ENCODE measurements around the gene MTURN. TPM values are rescaled to one million over a fixed set of nuclear protein-coding genes. Genes with fewer than 3 reads are reported as not detected.
"Not testable (repeated sequence)": the region's sequence is repeated elsewhere in the genome, so short reads cannot be mapped to it uniquely, and the experiment has no call there.

The MTURN gene
- 10 to 100 TPM; 43.4 to 72.5 TPM for total RNA-seq
- polyA plus RNA-seq, result 100 to 1,000 TPM in 1 of 2 donors, 10 to 100 TPM in 1; 44.5 to 110 TPM
- long read RNA-seq, donor 1, full-length matches to known transcripts, result 5 of 17 reads
- long read RNA-seq, donor 1, partial matches to known transcripts, result 1 of 17 reads
- long read RNA-seq, donor 1, other reads (novel, unspliced or antisense), result 11 of 17 reads
- long read RNA-seq, donor 2, full-length matches to known transcripts, result 22 of 33 reads
- long read RNA-seq, donor 2, partial matches to known transcripts, result 0 of 33 reads
- long read RNA-seq, donor 2, other reads (novel, unspliced or antisense), result 11 of 33 reads

DNA sequence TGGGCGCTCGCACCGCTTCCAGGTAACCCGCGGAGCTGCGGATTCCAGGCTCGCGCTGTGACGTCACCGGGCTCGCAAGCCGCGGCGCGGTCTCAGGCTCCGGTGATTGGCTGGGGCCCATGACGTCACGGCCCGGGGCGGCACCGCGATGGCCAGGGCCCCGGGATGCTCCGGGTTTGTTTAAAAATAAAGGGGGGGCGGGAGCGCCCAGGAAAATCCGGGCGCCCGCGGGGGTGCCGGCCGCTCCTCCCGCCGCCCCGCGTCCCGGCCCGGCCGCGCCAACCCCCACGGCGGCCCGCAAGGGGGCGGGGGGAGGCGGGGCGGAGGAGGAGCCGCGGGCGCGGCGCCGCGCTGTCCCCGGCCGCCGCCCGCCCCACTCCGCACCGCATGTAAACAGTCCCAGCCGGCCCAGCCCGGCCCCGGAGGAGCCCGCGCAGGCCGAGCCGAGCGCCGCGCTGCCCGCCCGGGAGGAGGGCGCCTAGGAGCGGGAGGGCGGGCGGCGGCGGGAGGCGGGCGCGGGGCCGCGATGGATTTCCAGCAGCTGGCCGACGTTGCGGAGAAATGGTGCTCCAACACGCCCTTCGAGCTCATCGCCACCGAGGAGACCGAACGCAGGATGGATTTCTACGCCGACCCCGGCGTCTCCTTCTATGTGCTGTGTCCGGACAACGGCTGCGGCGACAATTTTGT, at the start of gene MTURN:
TSS of gene MTURN (plus strand) at position 376 of the 690 bp plus-strand sequence. CDS start at position 527, 151 bp downstream.
- intact Hi-C loops (cut with DNase I), result loop anchor here (5.0 kb wide), 2 partner anchors 67 to 107 kb away; partner anchors contain the start of genes FKBP14 (in 1 of the 2) and PLEKHA8 (in 1 of the 2)
- Histone ChIP-seq H3K4me3 (ENCODE audit: low read length in 2 of 2) (peak within 1 kb of the TSS; percentile 92 to 97), H3K4me1 (ENCODE audit: control insufficient read depth in 1 of 2, insufficient read depth in 2 of 2, low read length in 2 of 2) (peaks cover 0 to 3% of the 10 kb centered on the region in 2 donors), H3K36me3 (ENCODE audit: control insufficient read depth in 1 of 2, insufficient read depth in 2 of 2, low read length in 1 of 2) (no peaks in the 10 kb centered on the region), H3K9me3 (ENCODE audit: control insufficient read depth, low read length) (no peaks in the 10 kb centered on the region), H3K27me3 (ENCODE audit: control insufficient read depth in 1 of 2, insufficient read depth in 2 of 2, low read length in 1 of 2) (no peaks in the 10 kb centered on the region), H3K27ac (ENCODE audit: low read depth in 1 of 2, low read length in 2 of 2) (peak within 1 kb of the TSS; percentile 86 to 91)
- ATAC-seq (ENCODE audit: low FRiP score) (peak; percentile 88), DNase-seq (peak; percentile 92 to 96)
- 0 to 1% methylated on average over 77 to 99 of the region's 99 CpGs for WGBS, 2 donors

DNA sequence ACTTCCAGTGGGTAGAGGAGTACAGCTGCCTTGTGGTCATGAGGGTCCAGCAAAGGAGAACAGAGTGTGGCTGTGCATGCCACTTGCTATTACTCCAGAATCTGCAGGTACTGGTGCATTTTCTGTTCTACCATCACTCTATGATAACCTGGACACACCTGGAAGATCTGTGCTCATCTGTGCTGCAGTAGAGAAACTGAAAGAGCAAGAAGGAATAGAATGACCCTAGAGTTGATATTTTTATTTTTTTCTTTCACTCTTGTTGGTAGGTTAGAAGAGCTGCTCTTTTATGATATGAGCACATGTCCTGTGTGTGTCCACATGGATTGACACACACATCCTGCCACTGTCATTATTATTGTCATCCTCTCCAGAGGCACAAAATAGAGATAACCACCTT, 48.3 kb upstream of the MTURN start:
- ATAC-seq (ENCODE audit: low FRiP score) (no peak), DNase-seq (no peak)
- no peaks in the 10 kb centered on the region for H3K4me1 ChIP-seq (ENCODE audit: control insufficient read depth in 1 of 2, insufficient read depth in 2 of 2, low read length in 2 of 2)
- no peak overlapping the region for H3K4me3 ChIP-seq (ENCODE audit: low read length in 2 of 2)
- intact Hi-C loops (cut with DNase I), result no loop called here
- H3K9me3 ChIP-seq (ENCODE audit: control insufficient read depth, low read length), result no peaks in the 10 kb centered on the region
- H3K27ac ChIP-seq (ENCODE audit: low read depth in 1 of 2, low read length in 2 of 2), result no peak overlapping the region
- peaks cover 0 to 2% of the 10 kb centered on the region in 2 donors for H3K36me3 ChIP-seq (ENCODE audit: control insufficient read depth in 1 of 2, insufficient read depth in 2 of 2, low read length in 1 of 2)
- no peaks in the 10 kb centered on the region for H3K27me3 ChIP-seq (ENCODE audit: control insufficient read depth in 1 of 2, insufficient read depth in 2 of 2, low read length in 1 of 2)

DNA sequence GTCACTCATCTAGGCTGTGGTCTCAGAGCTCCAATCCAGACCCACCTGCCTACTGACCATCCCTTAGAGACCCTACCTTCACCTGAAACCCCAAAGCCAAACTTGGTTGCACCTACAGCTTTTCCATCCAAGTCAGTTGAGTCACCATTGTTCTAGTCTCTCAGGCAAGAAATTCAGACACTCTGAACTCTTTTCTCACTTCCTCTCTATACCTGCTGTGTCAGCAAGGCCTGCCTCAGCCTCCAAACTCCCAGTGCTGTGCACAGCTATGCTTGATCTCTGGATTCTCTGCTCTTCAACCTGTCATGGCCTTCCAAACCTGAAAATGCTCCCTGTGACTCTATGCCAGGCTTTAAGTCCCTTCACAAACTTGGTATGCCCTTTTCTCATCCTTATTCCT, 47.4 kb upstream of the MTURN start:
- DNase-seq (no peak), ATAC-seq (ENCODE audit: low FRiP score) (no peak)
- Histone ChIP-seq H3K9me3 (ENCODE audit: control insufficient read depth, low read length) (no peaks in the 10 kb centered on the region), H3K4me3 (ENCODE audit: low read length in 2 of 2) (no peak overlapping the region), H3K4me1 (ENCODE audit: control insufficient read depth in 1 of 2, insufficient read depth in 2 of 2, low read length in 2 of 2) (no peaks in the 10 kb centered on the region), H3K27ac (ENCODE audit: low read depth in 1 of 2, low read length in 2 of 2) (no peak overlapping the region), H3K36me3 (ENCODE audit: control insufficient read depth in 1 of 2, insufficient read depth in 2 of 2, low read length in 1 of 2) (peaks cover 0 to 2% of the 10 kb centered on the region in 2 donors), H3K27me3 (ENCODE audit: control insufficient read depth in 1 of 2, insufficient read depth in 2 of 2, low read length in 1 of 2) (no peaks in the 10 kb centered on the region)
- intact Hi-C loops (cut with DNase I), result no loop called here

DNA sequence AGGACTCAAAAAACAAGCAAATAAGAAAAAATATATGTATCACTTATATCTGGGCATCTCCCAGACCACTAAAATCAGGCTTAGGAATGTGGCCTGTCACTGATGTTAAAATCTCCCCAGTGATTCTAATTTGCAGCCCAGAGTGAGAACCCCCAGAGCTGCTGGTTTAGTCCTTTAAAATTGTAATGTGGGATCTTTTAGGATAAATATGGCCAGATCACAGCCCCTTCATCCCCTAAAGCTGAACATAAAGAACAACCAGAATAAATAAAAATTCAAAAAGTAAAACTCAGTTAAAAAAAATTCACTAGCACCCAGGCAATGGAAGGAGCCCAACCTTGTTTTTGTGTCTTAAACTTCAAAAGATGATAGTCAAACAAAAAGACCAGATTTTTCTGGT, 46.4 kb upstream of the MTURN start:
- Histone ChIP-seq H3K9me3 (ENCODE audit: control insufficient read depth, low read length) (no peaks in the 10 kb centered on the region), H3K4me3 (ENCODE audit: low read length in 2 of 2) (no peak overlapping the region), H3K4me1 (ENCODE audit: control insufficient read depth in 1 of 2, insufficient read depth in 2 of 2, low read length in 2 of 2) (no peaks in the 10 kb centered on the region), H3K27ac (ENCODE audit: low read depth in 1 of 2, low read length in 2 of 2) (no peak overlapping the region), H3K36me3 (ENCODE audit: control insufficient read depth in 1 of 2, insufficient read depth in 2 of 2, low read length in 1 of 2) (peaks cover 0 to 2% of the 10 kb centered on the region in 2 donors), H3K27me3 (ENCODE audit: control insufficient read depth in 1 of 2, insufficient read depth in 2 of 2, low read length in 1 of 2) (no peaks in the 10 kb centered on the region)
- DNase-seq (no peak), ATAC-seq (ENCODE audit: low FRiP score) (no peak)
- intact Hi-C loops (cut with DNase I), result no loop called here

DNA sequence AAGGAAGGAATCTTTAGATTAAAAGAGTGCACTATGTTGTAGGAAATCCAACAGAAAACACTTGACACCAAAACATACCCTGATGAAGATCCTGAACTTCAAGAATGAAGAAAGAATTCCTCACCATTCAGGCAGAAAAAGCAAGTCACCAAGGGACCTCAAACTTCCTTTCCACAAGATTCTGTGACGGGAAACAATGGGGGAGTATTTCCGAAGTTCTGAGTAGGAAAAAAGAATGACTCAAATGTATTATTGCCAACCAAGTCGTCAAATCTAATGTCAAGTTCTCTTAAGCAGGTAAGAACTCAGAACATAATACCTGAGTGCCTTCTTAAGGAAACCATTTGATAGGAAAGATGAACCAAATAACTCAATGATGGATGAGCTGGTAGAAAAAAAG, 44.7 kb upstream of the MTURN start:
- no peak for ATAC-seq (ENCODE audit: low FRiP score)

DNA sequence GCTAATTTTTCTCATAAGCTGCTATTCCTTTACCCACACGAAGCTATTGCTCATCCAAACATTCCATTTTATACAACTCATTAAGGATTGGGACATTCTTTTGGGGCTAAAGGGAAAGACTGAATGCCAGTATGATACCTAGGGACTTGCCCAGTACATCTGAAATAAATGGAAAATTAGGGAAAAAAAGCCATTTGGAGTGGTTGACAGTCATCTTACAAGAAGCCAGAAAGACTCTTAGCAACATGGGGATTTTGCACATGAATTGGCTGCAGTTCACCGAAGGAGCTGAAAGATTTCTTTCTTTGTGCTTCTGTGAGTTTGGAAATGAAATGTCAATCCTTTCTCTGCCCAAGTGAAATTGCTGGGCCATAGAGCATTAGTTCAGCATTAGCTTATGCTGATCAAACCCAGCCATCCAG, 43.3 kb upstream of the MTURN start:
- no peak overlapping the region for H3K4me3 ChIP-seq (ENCODE audit: low read length in 2 of 2)
- ATAC-seq (ENCODE audit: low FRiP score), result peak; percentile 51
- intact Hi-C loops (cut with DNase I), result no loop called here

More for the DNA sequence above, 44.7 kb upstream of the MTURN start:
- no peak for DNase-seq
- Histone ChIP-seq H3K4me1 (ENCODE audit: control insufficient read depth in 1 of 2, insufficient read depth in 2 of 2, low read length in 2 of 2) (no peaks in the 10 kb centered on the region), H3K27ac (ENCODE audit: low read depth in 1 of 2, low read length in 2 of 2) (no peak overlapping the region), H3K36me3 (ENCODE audit: control insufficient read depth in 1 of 2, insufficient read depth in 2 of 2, low read length in 1 of 2) (peaks cover 0 to 2% of the 10 kb centered on the region in 2 donors), H3K4me3 (ENCODE audit: low read length in 2 of 2) (no peak overlapping the region), H3K9me3 (ENCODE audit: control insufficient read depth, low read length) (no peaks in the 10 kb centered on the region), H3K27me3 (ENCODE audit: control insufficient read depth in 1 of 2, insufficient read depth in 2 of 2, low read length in 1 of 2) (no peaks in the 10 kb centered on the region)
- intact Hi-C loops (cut with DNase I), result no loop called here
- WGBS, 2 donors, result 85 to 90% methylated on average over 3 of the region's 3 CpGs

DNA sequence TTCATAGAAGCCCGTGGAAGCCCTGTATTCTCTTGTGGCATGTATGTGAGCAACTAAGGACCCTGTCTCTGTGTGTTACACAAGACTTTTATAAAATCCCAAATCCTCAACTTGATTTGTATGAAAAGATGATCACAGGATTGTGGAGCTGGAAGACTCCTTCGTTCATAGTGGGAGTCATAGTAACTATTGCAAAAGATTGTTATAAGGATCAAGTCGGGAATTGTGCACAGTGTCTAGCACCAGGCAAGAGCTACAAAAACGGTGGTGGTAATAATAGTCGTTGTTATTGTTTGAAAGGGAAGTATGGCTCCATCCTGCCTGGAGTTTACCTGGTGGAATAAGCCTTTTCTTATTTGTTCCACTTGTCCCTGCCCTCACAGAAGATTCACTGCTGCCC, 42.8 kb upstream of the MTURN start:
- peak; percentile 72 for ATAC-seq (ENCODE audit: low FRiP score)
- intact Hi-C loops (cut with DNase I), result no loop called here
- DNase-seq, result no peak
- H3K36me3 ChIP-seq (ENCODE audit: control insufficient read depth in 1 of 2, insufficient read depth in 2 of 2, low read length in 1 of 2), result no peaks in the 10 kb centered on the region
- 91 to 93% methylated on average over 5 of the region's 5 CpGs for WGBS, 2 donors
- H3K4me3 ChIP-seq (ENCODE audit: low read length in 2 of 2), result no peak overlapping the region
- no peaks in the 10 kb centered on the region for H3K4me1 ChIP-seq (ENCODE audit: control insufficient read depth in 1 of 2, insufficient read depth in 2 of 2, low read length in 2 of 2)
- no peaks in the 10 kb centered on the region for H3K9me3 ChIP-seq (ENCODE audit: control insufficient read depth, low read length)
- no peak overlapping the region for H3K27ac ChIP-seq (ENCODE audit: low read depth in 1 of 2, low read length in 2 of 2)
- no peaks in the 10 kb centered on the region for H3K27me3 ChIP-seq (ENCODE audit: control insufficient read depth in 1 of 2, insufficient read depth in 2 of 2, low read length in 1 of 2)

More for the DNA sequence above, 43.3 kb upstream of the MTURN start:
- H3K4me1 ChIP-seq (ENCODE audit: control insufficient read depth in 1 of 2, insufficient read depth in 2 of 2, low read length in 2 of 2), result no peaks in the 10 kb centered on the region
- no peak for DNase-seq
- H3K9me3 ChIP-seq (ENCODE audit: control insufficient read depth, low read length), result no peaks in the 10 kb centered on the region
- H3K27me3 ChIP-seq (ENCODE audit: control insufficient read depth in 1 of 2, insufficient read depth in 2 of 2, low read length in 1 of 2), result no peaks in the 10 kb centered on the region
- 22 to 33% methylated on average over 2 of the region's 2 CpGs for WGBS, 2 donors
- no peaks in the 10 kb centered on the region for H3K36me3 ChIP-seq (ENCODE audit: control insufficient read depth in 1 of 2, insufficient read depth in 2 of 2, low read length in 1 of 2)
- H3K27ac ChIP-seq (ENCODE audit: low read depth in 1 of 2, low read length in 2 of 2), result no peak overlapping the region

DNA sequence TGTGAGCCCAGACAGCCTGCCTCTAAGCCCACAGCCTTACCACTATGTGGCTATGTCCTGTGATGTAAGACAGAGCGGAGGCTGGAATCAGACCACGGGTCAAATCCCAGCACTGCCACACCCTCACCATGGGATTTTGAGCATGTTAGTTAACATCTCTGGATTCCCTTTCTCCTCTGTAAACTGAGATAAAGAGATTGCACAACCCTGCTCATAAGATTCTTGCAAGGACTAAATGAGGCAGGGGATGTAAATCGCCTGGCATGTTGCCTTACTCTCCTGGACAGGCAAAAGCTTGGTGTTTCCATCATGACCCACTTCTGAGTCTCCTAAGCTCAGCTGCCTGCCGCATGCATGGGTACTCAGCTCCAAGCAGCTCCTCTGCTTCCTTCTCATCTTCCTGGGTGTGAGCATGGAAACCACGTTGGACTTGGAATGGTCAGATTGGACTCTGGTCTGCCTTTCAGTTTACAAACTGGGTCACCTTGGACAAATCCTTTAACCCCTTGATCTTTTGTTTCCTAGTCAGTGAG, 41.3 kb upstream of the MTURN start:
- ATAC-seq (ENCODE audit: low FRiP score) (peak; percentile 89), DNase-seq (peak in 1 of 2 donors; percentile 59)
- H3K27me3 ChIP-seq (ENCODE audit: control insufficient read depth in 1 of 2, insufficient read depth in 2 of 2, low read length in 1 of 2), result no peaks in the 10 kb centered on the region
- H3K27ac ChIP-seq (ENCODE audit: low read depth in 1 of 2, low read length in 2 of 2), result no peak overlapping the region
- intact Hi-C loops (cut with DNase I), result no loop called here
- WGBS, 2 donors, result 89% methylated on average over 5 of the region's 5 CpGs
- H3K36me3 ChIP-seq (ENCODE audit: control insufficient read depth in 1 of 2, insufficient read depth in 2 of 2, low read length in 1 of 2), result no peaks in the 10 kb centered on the region
- H3K4me1 ChIP-seq (ENCODE audit: control insufficient read depth in 1 of 2, insufficient read depth in 2 of 2, low read length in 2 of 2), result no peaks in the 10 kb centered on the region
- no peak overlapping the region for H3K4me3 ChIP-seq (ENCODE audit: low read length in 2 of 2)
- no peaks in the 10 kb centered on the region for H3K9me3 ChIP-seq (ENCODE audit: control insufficient read depth, low read length)

DNA sequence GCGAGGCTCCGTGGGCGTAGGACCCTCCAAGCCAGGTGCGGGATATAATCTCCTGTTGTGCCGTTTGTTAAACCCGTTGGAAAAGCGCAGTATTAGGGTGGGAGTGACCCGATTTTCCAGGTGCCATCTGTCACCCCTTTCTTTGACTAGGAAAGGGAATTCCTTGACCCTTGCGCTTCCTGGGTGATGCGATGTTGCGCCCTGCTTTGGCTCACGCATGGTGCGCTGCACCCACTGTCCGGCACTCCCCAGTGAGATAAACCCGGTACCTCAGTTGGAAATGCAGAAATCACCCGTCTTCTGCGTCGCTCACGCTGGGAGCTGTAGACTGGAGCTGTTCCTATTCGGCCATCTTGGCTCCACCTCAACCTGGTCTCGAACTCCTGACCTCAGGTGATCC, 36.2 kb upstream of the MTURN start:
- WGBS, 2 donors, result 93 to 97% methylated on average over 21 of the region's 21 CpGs
- ATAC-seq (ENCODE audit: low FRiP score); intact Hi-C loops (cut with DNase I): not testable (repeated sequence)

More for the DNA sequence above, 36.2 kb upstream of the MTURN start:
- H3K36me3 ChIP-seq (ENCODE audit: control insufficient read depth in 1 of 2, insufficient read depth in 2 of 2, low read length in 1 of 2); H3K4me3 ChIP-seq (ENCODE audit: low read length in 2 of 2); H3K4me1 ChIP-seq (ENCODE audit: control insufficient read depth in 1 of 2, insufficient read depth in 2 of 2, low read length in 2 of 2); H3K9me3 ChIP-seq (ENCODE audit: control insufficient read depth, low read length); H3K27me3 ChIP-seq (ENCODE audit: control insufficient read depth in 1 of 2, insufficient read depth in 2 of 2, low read length in 1 of 2); H3K27ac ChIP-seq (ENCODE audit: low read depth in 1 of 2, low read length in 2 of 2); DNase-seq: not testable (repeated sequence)

Data from aorta (tissue), 5 donors.